GM06990 (cell line): ENCODE results near the gene PYCARD.
"Not testable (repeated sequence)": the region's sequence is repeated elsewhere in the genome, so short reads cannot be mapped to it uniquely, and the experiment has no call there.

Source experiments
- DNase-seq: peaks from one replicate; pipeline ENCODE4 v3.0.0-alpha.2; 2011; ENCODE audit not compliant: insufficient read length; ENCODE audit errors: extremely low read depth
- H3K27me3 ChIP-seq: replicated peaks from 2 replicates; pipeline ENCODE4 v1.6.0; 2011; ENCODE audit warnings: low read length; ENCODE audit not compliant: control insufficient read depth, insufficient read depth
- H3K36me3 ChIP-seq: 2 replicates; pipeline ENCODE4 v1.5.1; 2011; ENCODE audit warnings: low read length; ENCODE audit not compliant: control insufficient read depth, insufficient read depth
- H3K4me3 ChIP-seq: replicated peaks from 2 replicates; pipeline ENCODE4 v1.5.1; 2011; ENCODE audit warnings: low read depth, mild to moderate bottlenecking, control low read depth, low read length
- CTCF ChIP-seq: IDR thresholded peaks from 2 replicates; pipeline ENCODE4 v1.5.1; 2011; ENCODE audit warnings: low read length, control low read depth, mild to moderate bottlenecking, inconsistent platforms; ENCODE audit not compliant: insufficient read depth, poor library complexity, severe bottlenecking

The PYCARD gene

GRCh38 chr16:31199430-31200041 lies 3.0 kb downstream of the PYCARD start:
- Histone ChIP-seq H3K27me3 (no peaks in the 10 kb centered on the region), H3K36me3 (peaks cover 11% of the 10 kb centered on the region), H3K4me3 (no peak overlapping the region)
- TF ChIP-seq CTCF, result no peak
- DNase-seq, result no peak

GRCh38 chr16:31198207-31198882 lies 4.2 kb downstream of the PYCARD start:
- H3K27me3 ChIP-seq, result no peaks in the 10 kb centered on the region
- H3K4me3 ChIP-seq, result no peak overlapping the region
- no peak for TF ChIP-seq CTCF
- no peak for DNase-seq
- H3K36me3 ChIP-seq, result peaks cover 20% of the 10 kb centered on the region

- no peak for TF ChIP-seq CTCF
- peaks cover 32% of the 10 kb centered on the region for H3K36me3 ChIP-seq
Observed at GRCh38 chr16:31196324-31197088, 6.1 kb downstream of the PYCARD start.

GRCh38 chr16:31195861-31196260 lies 6.7 kb downstream of the PYCARD start:
- not testable (repeated sequence) for H3K27me3 ChIP-seq, DNase-seq, H3K4me3 ChIP-seq
- H3K36me3 ChIP-seq, result peaks cover 34% of the 10 kb centered on the region

More at GRCh38 chr16:31196324-31197088, 6.1 kb downstream of the PYCARD start:
- Histone ChIP-seq H3K27me3 (no peaks in the 10 kb centered on the region), H3K4me3 (no peak overlapping the region)
- DNase-seq, result no peak

- H3K36me3 ChIP-seq, result peaks cover 40% of the 10 kb centered on the region
- no peak for TF ChIP-seq CTCF
- H3K27me3 ChIP-seq, result no peaks in the 10 kb centered on the region
- no peak overlapping the region for H3K4me3 ChIP-seq
- no peak for DNase-seq
Observed at GRCh38 chr16:31194898-31195297, 7.7 kb downstream of the PYCARD start.

GRCh38 chr16:31193874-31194273 lies 8.7 kb downstream of the PYCARD start:
- peaks cover 41% of the 10 kb centered on the region for H3K36me3 ChIP-seq
- H3K4me3 ChIP-seq, result no peak overlapping the region

More at GRCh38 chr16:31193874-31194273, 8.7 kb downstream of the PYCARD start:
- no peaks in the 10 kb centered on the region for H3K27me3 ChIP-seq
- DNase-seq, result no peak
- TF ChIP-seq CTCF, result no peak
